HepG2 (cell line): ENCODE data around the gene HEXIM1. TPM values are rescaled to one million over a fixed set of nuclear protein-coding genes. Genes with fewer than 3 reads are reported as not detected.

Experiments
- ATAC-seq: fragments of 200-7000 bp; cut with Tn5 transposase; 3 replicates; pipeline ENCODE4 v1.9.1; 2020; ENCODE audit warnings: mild to moderate bottlenecking, moderate library complexity
- BruUV-seq: library from RNA; stranded (reverse); fragments of 400-500 nt; replicated peaks from 2 replicates; lab custom pipeline; 2021; lab: Mats Ljungman, UMichigan
- CTCF ChIA-PET: fragments of 300-600 bp; formaldehyde crosslinking; extraction: SDS; loops from one replicate; lab custom pipeline; 2021; ENCODE audit warnings: low total read pairs, inconsistent platforms, low intra/inter-chr PET ratio; lab: Yijun Ruan, JAX
- POLR2A ChIA-PET: fragments of 350-600 bp; sonication (Branson Sonifier 250); formaldehyde crosslinking; loops from one replicate; lab custom pipeline; 2020; ENCODE audit warnings: antibody characterized with exemption, inconsistent platforms; lab: Yijun Ruan, JAX
- DNase-seq: peaks from one replicate; pipeline ENCODE4 v3.0.0-alpha.2; 2015; ENCODE audit warnings: low spot score
- FAIRE-seq: peaks from 3 replicates; lab custom pipeline; 2011; peaks lifted over from hg19 to GRCh38; lab: Jason Lieb, UNC
- H2AFZ ChIP-seq: one replicate; pipeline ENCODE4 v1.6.1; 2011; ENCODE audit warnings: low read length, inconsistent platforms
- H3K27ac ChIP-seq: fragments of 300-600 bp; 3 replicates; pipeline ENCODE4 v1.8.0; 2011; ENCODE audit warnings: mixed run types, mild to moderate bottlenecking, mixed read lengths, low read length, inconsistent platforms; ENCODE audit not compliant: insufficient read depth; ENCODE audit errors: extremely low read length
- H3K27me3 ChIP-seq, 2 experiments: fragments of 200-600 bp in 1 of 2; 2 replicates in 1 of 2; 3 replicates in 1 of 2; pipeline versions ENCODE4 v1.6.0 to v1.8.0; 2011; ENCODE audit warnings: low read length in 2 of 2, mild to moderate bottlenecking in 2 of 2, moderate library complexity in 2 of 2, inconsistent platforms in 1 of 2; ENCODE audit not compliant: insufficient read depth in 2 of 2, control insufficient read depth in 1 of 2
- H3K36me3 ChIP-seq, 2 experiments: fragments of 200-600 bp in 1 of 2; replicated peaks in 1 of 2; 2 replicates in 1 of 2; 3 replicates in 1 of 2; pipeline versions ENCODE4 v1.5.1 to v1.8.0; 2011; ENCODE audit warnings: low read length in 2 of 2, inconsistent platforms in 1 of 2; ENCODE audit not compliant: insufficient read depth in 2 of 2, control insufficient read depth in 1 of 2
- H3K4me1 ChIP-seq: 2 replicates; pipeline ENCODE4 v1.5.1; 2012; ENCODE audit warnings: low read length, inconsistent platforms; ENCODE audit not compliant: insufficient read depth
- H3K4me2 ChIP-seq: 2 replicates; pipeline ENCODE4 v1.6.0; 2011; ENCODE audit warnings: low read depth, low read length, inconsistent platforms
- H3K4me3 ChIP-seq, 3 experiments: fragments of 200-600 bp in 1 of 3; sonication (generic), shearing (Covaris generic) in 1 of 3; replicated peaks in 1 of 3; 2 replicates each; pipeline ENCODE4 v1.5.1; 2011 to 2016; ENCODE audit warnings: low read length in 3 of 3, inconsistent platforms in 2 of 3, low read depth in 2 of 3, mild to moderate bottlenecking in 2 of 3, control low read depth in 1 of 3, mixed read lengths in 1 of 3; ENCODE audit not compliant: insufficient read depth in 1 of 3
- H3K79me2 ChIP-seq: one replicate; pipeline ENCODE4 v1.6.1; 2011; ENCODE audit warnings: low read length, inconsistent platforms; ENCODE audit not compliant: insufficient read depth
- H3K9ac ChIP-seq: 2 replicates; pipeline ENCODE4 v1.6.0; 2011; ENCODE audit warnings: mild to moderate bottlenecking, low read depth, low read length, inconsistent platforms; ENCODE audit not compliant: insufficient read depth
- H3K9me3 ChIP-seq: 2 replicates; pipeline ENCODE4 v1.5.1; 2012; ENCODE audit warnings: mild to moderate bottlenecking, low read length
- H4K20me1 ChIP-seq: 2 replicates; pipeline ENCODE4 v1.6.0; 2011; ENCODE audit warnings: inconsistent platforms, mild to moderate bottlenecking, low read length, moderate library complexity; ENCODE audit not compliant: insufficient read depth
- AGO2 ChIP-seq: fragments of 200-400 bp; formaldehyde crosslinking; optimal IDR thresholded peaks from 2 replicates; pipeline ENCODE3; 2017; ENCODE audit warnings: mild to moderate bottlenecking, low read depth, low read length, moderate library complexity
- CBX5 ChIP-seq: sonication (generic); formaldehyde crosslinking; IDR thresholded peaks from 2 replicates; pipeline ENCODE4 v1.4.0; 2020; ENCODE audit warnings: missing genetic modification reagents, borderline replicate concordance
- POLR2AphosphoS2 ChIP-seq: IDR thresholded peaks from 2 replicates; pipeline ENCODE4 v1.6.1; 2011; ENCODE audit warnings: low read depth, low read length, improper control_type of control experiment
- SKI ChIP-seq: fragments of 450-650 bp; IDR thresholded peaks from one replicate; pipeline ENCODE4 v1.6.1; 2018; ENCODE audit warnings: mild to moderate bottlenecking; ENCODE audit not compliant: partially characterized antibody
- THYN1 ChIP-seq: sonication (generic); formaldehyde crosslinking; IDR thresholded peaks from 2 replicates; pipeline ENCODE4 v1.8.1; 2023; ENCODE audit warnings: low read depth, mild to moderate bottlenecking, moderate library complexity, missing genetic modification reagents, borderline replicate concordance
- ZNF333 ChIP-seq: sonication (generic); formaldehyde crosslinking; IDR thresholded peaks from 2 replicates; pipeline ENCODE4 v1.4.0; 2020; ENCODE audit warnings: mild to moderate bottlenecking, missing genetic modification reagents, borderline replicate concordance
- ZNF891 ChIP-seq: sonication (generic); formaldehyde crosslinking; IDR thresholded peaks from 2 replicates; pipeline ENCODE4 v1.5.0; 2020; ENCODE audit warnings: mild to moderate bottlenecking, missing genetic modification reagents
- WGBS: methylation state at CpG from one replicate; pipeline ENCODE4 v1.1.6; 2017; ENCODE audit warnings: low lambda C conversion rate; 5-methylcytosine and 5-hydroxymethylcytosine counted together
- in situ Hi-C: cut with HindIII; loops from 2 replicates; pipeline ENCODE4 v1.10.0; 2017; ENCODE audit warnings: low pct_unique_long_range_greater_than_20kb; ENCODE audit not compliant: extremely low pct_ligation_motif_present
- intact Hi-C: fragments of 100-400 bp; cut with micrococcal nuclease; formaldehyde crosslinking; loops from one replicate; pipeline ENCODE4 v1.10.0; 2022; ENCODE audit not compliant: unreplicated experiment
- polyA plus RNA-seq, 8 experiments: library from polyadenylated mRNA; depleted of rRNA in 3 of 8; stranded (reverse) in 7 of 8; unstranded in 1 of 8; fragments of >200 nt; fragmentation: Illumina TruSeq in 4 of 8; extraction: Trizol in 4 of 8; gene quantifications; 2 replicates each; pipeline versions ENCODE4 v1.2.1 to v1.2.3, GENCODE V29; 2011 to 2016; ENCODE audit warnings: low read depth in 4 of 8, missing spikeins in 1 of 8, mixed read lengths in 1 of 8; ENCODE audit not compliant: insufficient read depth in 1 of 8
- total RNA-seq, 5 experiments: library from RNA; depleted of rRNA; stranded (reverse); fragments of >200 nt; fragmentation: Illumina TruSeq; extraction: Trizol; gene quantifications; 2 replicates each; pipeline ENCODE4 v1.2.3, GENCODE V29; 2016; ENCODE audit warnings: low read depth in 1 of 5
- TF ChIP-seq, protein P1 (sequence below): IDR thresholded peaks from 2 replicates; pipeline ENCODE4 v1.6.1; 2012; ENCODE audit warnings: inconsistent platforms

HEXIM1 gene
- total and polyA plus RNA-seq, 2 of the 13 experiments (the other 11 are each of a cell fraction or from before 2014, with no cell fraction given), result 10.5 to 16.6 TPM

DNA sequence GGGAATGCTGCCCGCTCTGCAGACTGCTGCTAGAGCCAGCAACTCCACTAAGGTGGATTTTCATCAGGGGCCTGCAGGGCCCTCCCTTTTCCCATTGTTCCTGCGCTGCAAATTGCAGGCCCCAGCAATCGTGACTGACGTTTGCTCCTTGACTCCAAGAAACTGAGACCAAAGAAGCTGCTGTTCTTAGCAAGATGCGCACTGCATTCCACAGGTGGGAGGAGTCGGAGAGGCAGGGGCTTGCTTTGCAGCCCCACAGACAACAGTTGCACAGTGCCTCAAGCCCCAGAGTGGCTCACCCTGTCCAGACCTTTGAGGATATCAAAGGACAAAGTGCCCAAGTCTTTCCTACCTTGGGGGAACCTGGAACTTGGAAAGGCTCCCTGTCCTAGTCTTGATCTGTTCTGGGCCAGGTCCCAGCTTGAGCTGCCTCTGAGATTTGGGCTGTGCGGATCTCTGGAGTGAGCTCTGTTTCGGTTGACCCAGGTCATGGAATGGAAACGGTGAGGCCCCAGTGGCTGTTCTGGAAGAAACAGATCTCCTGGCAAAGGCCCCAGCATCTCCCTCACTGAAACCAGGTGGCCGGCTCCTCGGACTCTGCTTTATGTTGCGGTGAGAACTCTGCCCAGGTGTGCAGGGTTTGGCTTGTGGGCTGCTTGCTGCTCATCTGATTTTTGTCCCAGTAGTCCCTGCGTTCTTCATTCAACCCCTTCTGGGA lies 40.8 kb upstream of the HEXIM1 start:
- no peak overlapping the region for H3K27ac ChIP-seq
- no peak overlapping the region for H3K4me3 ChIP-seq
- H3K36me3 ChIP-seq, result peaks cover 41 to 58% of the 10 kb centered on the region in 2 experiments
- 95% methylated on average over 12 of the region's 13 CpGs for WGBS
- FAIRE-seq, result no peak
- no peaks in the 10 kb centered on the region for H3K79me2 ChIP-seq
- TF ChIP-seq POLR2AphosphoS2 (0 out of 2 replicates have a peak, but pooled peaks have one; percentile 5), ZNF333 (CRISPR knock-in tag) (no peak), ZNF891 (0 out of 2 replicates have a peak, but pooled peaks have one; percentile 22), THYN1 (no peak), AGO2 (peak; percentile 39), CBX5 (CRISPR knock-in tag) (no peak), SKI (no peak)
- TF ChIP-seq, protein P1, sequence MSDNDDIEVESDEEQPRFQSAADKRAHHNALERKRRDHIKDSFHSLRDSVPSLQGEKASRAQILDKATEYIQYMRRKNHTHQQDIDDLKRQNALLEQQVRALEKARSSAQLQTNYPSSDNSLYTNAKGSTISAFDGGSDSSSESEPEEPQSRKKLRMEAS, result no peak
- TF ChIP-seq, all 625 proteins: peak for 3
- DNase-seq (no peak), ATAC-seq (no peak)
- Histone ChIP-seq H3K4me2 (no peak overlapping the region), H3K27me3 (no peaks in the 10 kb centered on the region), H3K9me3 (no peaks in the 10 kb centered on the region), H4K20me1 (no peaks in the 10 kb centered on the region), H3K9ac (no peak overlapping the region), H2AFZ (no peak overlapping the region), H3K4me1 (peaks cover 35% of the 10 kb centered on the region)
- intact Hi-C loops, result no loop called here
- ChIA-PET POLR2A (interaction anchor here (2.4 kb wide), 1 partner anchor 17 kb away, joined by 14 read pairs; no protein-coding TSS in a partner anchor), CTCF (interaction anchor here (1.9 kb wide), 1 partner anchor 25 kb away, joined by 12 read pairs; the partner anchor contains the start of gene PLCD3)
- no TSS peak for BruUV-seq
- in situ Hi-C loops, result loop anchor here (10.0 kb wide), 1 partner anchor 183 kb away; no protein-coding TSS in a partner anchor
